Neural cell (in vitro differentiated cells): Measurements from ENCODE around the gene SLC37A2. TPM values are rescaled to one million over a fixed set of nuclear protein-coding genes. Genes with fewer than 3 reads are reported as not detected.

Source experiments
- H2AFZ ChIP-seq: fragments of 200-600, 300-800 bp; sonication (generic), shearing (Covaris generic); 2 replicates; pipeline ENCODE4 v1.6.0; 2014; ENCODE audit warnings: low read depth, mild to moderate bottlenecking, antibody characterized with exemption, low read length, moderate library complexity
- H3F3A ChIP-seq: fragments of 200-600 bp; shearing (Covaris generic); 2 replicates; pipeline ENCODE4 v1.6.1; 2016; ENCODE audit warnings: mild to moderate bottlenecking, moderate library complexity, mixed read lengths, antibody characterized with exemption, low read length; ENCODE audit not compliant: insufficient read depth, poor library complexity, severe bottlenecking
- H3K27ac ChIP-seq: fragments of 200-600, 300-800 bp; sonication (generic), shearing (Covaris generic); 2 replicates; pipeline ENCODE4 v1.5.1; 2014; ENCODE audit warnings: mild to moderate bottlenecking, low read length, moderate library complexity
- H3K27me3 ChIP-seq: fragments of 300-800, 200-600 bp; sonication (generic), shearing (Covaris generic); 2 replicates; pipeline ENCODE4 v1.6.0; 2014; ENCODE audit warnings: mild to moderate bottlenecking, low read depth, low read length, moderate library complexity; ENCODE audit not compliant: insufficient read depth
- H3K36me3 ChIP-seq: fragments of 300-800, 200-600 bp; sonication (generic), shearing (Covaris generic); 2 replicates; pipeline ENCODE4 v1.5.1; 2014; ENCODE audit warnings: mild to moderate bottlenecking, antibody characterized with exemption, low read length, moderate library complexity; ENCODE audit not compliant: insufficient read depth
- H3K4me2 ChIP-seq: fragments of 300-800, 200-600 bp; sonication (generic), shearing (Covaris generic); 2 replicates; pipeline ENCODE4 v1.6.0; 2014; ENCODE audit warnings: mild to moderate bottlenecking, low read length
- H3K4me3 ChIP-seq: fragments of 300-800, 200-600 bp; sonication (generic), shearing (Covaris generic); 2 replicates; pipeline ENCODE4 v1.5.1; 2014; ENCODE audit warnings: mild to moderate bottlenecking, low read length, moderate library complexity
- H3K79me2 ChIP-seq: fragments of 200-600 bp; shearing (Covaris generic); replicated peaks from 2 replicates; pipeline ENCODE4 v1.6.0; 2014; ENCODE audit warnings: mild to moderate bottlenecking, low read length, moderate library complexity; ENCODE audit not compliant: insufficient read depth
- H3K9ac ChIP-seq: fragments of 300-800, 200-600 bp; sonication (generic), shearing (Covaris generic); 2 replicates; pipeline ENCODE4 v1.6.1; 2016; ENCODE audit warnings: mild to moderate bottlenecking, low read length, mixed read lengths
- H3K9me2 ChIP-seq: fragments of 200-600 bp; shearing (Covaris generic); 2 replicates; pipeline ENCODE4 v1.6.1; 2016; ENCODE audit warnings: mild to moderate bottlenecking, low read length, mixed read lengths; ENCODE audit not compliant: insufficient read depth
- H3K9me3 ChIP-seq: fragments of 200-600, 300-800 bp; sonication (generic), shearing (Covaris generic); 2 replicates; pipeline ENCODE4 v1.6.1; 2016; ENCODE audit warnings: mild to moderate bottlenecking, mixed run types, low read length, moderate library complexity, mixed read lengths
- H4K20me1 ChIP-seq: fragments of 200-600 bp; shearing (Covaris generic); 2 replicates; pipeline ENCODE4 v1.6.1; 2016; ENCODE audit warnings: mild to moderate bottlenecking, mixed run types; ENCODE audit not compliant: insufficient read depth
- EP300 ChIP-seq: fragments of 450-650 bp; conservative IDR thresholded peaks from 2 replicates; pipeline ENCODE4 v1.6.1; 2014; ENCODE audit warnings: antibody characterized with exemption, mild to moderate bottlenecking, moderate library complexity; ENCODE audit not compliant: poor library complexity, severe bottlenecking
- EZH2 ChIP-seq: fragments of 200-600, 300-800 bp; shearing (Covaris generic), sonication (generic); IDR thresholded peaks from 2 replicates; pipeline ENCODE4 v1.6.1; 2014; ENCODE audit warnings: antibody characterized with exemption, low read length, borderline replicate concordance, mild to moderate bottlenecking; ENCODE audit not compliant: insufficient read depth, poor library complexity, severe bottlenecking
- MXI1 ChIP-seq: fragments of 450-650 bp; conservative IDR thresholded peaks from 2 replicates; pipeline ENCODE4 v1.6.1; 2014; ENCODE audit warnings: antibody characterized with exemption, mild to moderate bottlenecking; ENCODE audit not compliant: poor library complexity, severe bottlenecking
- POLR2AphosphoS5 ChIP-seq: IDR thresholded peaks from 2 replicates; pipeline ENCODE4 v1.6.1; 2012
- RAD21 ChIP-seq: fragments of 450-650 bp; conservative IDR thresholded peaks from 2 replicates; pipeline ENCODE4 v1.6.1; 2014; ENCODE audit warnings: antibody characterized with exemption, mild to moderate bottlenecking, moderate library complexity
- REST ChIP-seq: IDR thresholded peaks from 2 replicates; pipeline ENCODE4 v1.6.1; 2012; ENCODE audit warnings: borderline replicate concordance
- SMC3 ChIP-seq: fragments of 450-650 bp; conservative IDR thresholded peaks from 2 replicates; pipeline ENCODE4 v1.6.1; 2014; ENCODE audit warnings: antibody characterized with exemption, mild to moderate bottlenecking, moderate library complexity; ENCODE audit not compliant: poor library complexity
- TAF1 ChIP-seq: IDR thresholded peaks from 2 replicates; pipeline ENCODE4 v1.6.1; 2012; ENCODE audit warnings: low read depth
- polyA plus RNA-seq: library from polyadenylated mRNA; depleted of rRNA; stranded (reverse); fragments of >200 nt; gene quantifications from 2 replicates; pipeline ENCODE4 v1.2.3, GENCODE V29; 2014
- TF ChIP-seq, protein P1 (sequence below): fragments of 450-650 bp; IDR thresholded peaks from 2 replicates; pipeline ENCODE4 v1.5.1; 2014; ENCODE audit warnings: antibody characterized with exemption, mild to moderate bottlenecking, moderate library complexity; ENCODE audit not compliant: poor library complexity, severe bottlenecking

Gene SLC37A2
- polyA plus RNA-seq, 1 donor from 2014 or later: 0.12 TPM

DNA sequence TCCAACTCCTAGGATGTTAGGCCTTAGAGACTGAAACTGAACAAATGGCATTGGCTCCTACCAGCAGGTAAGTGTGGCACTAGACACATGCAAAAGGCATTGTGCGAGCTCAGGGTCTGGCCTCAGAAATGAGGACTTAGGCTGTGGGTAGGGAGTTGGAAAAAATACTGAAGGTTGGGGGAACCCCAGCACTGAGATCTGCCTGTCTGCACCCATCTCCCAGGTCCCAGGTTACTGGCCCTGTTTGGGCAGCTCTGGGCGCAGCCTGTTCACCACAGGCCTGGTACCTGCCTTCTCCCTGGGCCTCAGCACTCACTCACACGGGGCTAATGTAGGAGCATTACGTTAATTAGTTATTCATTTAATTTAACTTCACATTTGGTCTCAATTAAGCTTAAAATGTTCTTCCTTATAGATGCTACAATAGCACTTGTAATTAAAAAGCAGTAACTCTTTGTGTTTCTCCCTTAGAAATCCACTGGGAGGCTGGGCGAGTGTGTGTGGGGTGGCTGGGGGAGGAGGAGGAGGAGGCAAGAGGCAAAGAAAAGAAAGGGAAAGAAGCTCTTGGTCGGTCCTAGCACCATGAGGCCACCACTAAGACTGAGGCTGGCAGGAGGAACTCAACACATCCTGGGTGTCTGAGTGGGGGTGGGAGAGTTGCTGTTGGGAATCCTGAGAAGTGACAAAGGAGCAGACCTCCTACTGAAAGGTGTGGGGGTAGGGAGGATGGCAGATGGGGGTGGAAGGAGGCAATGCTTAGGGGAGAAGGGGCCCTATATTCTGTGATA lies 29.0 kb downstream of the SLC37A2 start:
- Histone ChIP-seq H3K4me3 (no peak overlapping the region), H4K20me1 (no peaks in the 10 kb centered on the region), H3K9ac (no peak overlapping the region), H3K9me2 (no peaks in the 10 kb centered on the region), H3K27me3 (no peaks in the 10 kb centered on the region), H3K79me2 (no peaks in the 10 kb centered on the region), H3F3A (no peaks in the 10 kb centered on the region), H3K9me3 (no peaks in the 10 kb centered on the region), H3K4me2 (no peak overlapping the region), H3K36me3 (no peaks in the 10 kb centered on the region), H2AFZ (no peak overlapping the region), H3K27ac (no peak overlapping the region)
- TF ChIP-seq EZH2: no peak
- TF ChIP-seq MXI1: no peak
- no peak for TF ChIP-seq REST
- TF ChIP-seq, protein P1, sequence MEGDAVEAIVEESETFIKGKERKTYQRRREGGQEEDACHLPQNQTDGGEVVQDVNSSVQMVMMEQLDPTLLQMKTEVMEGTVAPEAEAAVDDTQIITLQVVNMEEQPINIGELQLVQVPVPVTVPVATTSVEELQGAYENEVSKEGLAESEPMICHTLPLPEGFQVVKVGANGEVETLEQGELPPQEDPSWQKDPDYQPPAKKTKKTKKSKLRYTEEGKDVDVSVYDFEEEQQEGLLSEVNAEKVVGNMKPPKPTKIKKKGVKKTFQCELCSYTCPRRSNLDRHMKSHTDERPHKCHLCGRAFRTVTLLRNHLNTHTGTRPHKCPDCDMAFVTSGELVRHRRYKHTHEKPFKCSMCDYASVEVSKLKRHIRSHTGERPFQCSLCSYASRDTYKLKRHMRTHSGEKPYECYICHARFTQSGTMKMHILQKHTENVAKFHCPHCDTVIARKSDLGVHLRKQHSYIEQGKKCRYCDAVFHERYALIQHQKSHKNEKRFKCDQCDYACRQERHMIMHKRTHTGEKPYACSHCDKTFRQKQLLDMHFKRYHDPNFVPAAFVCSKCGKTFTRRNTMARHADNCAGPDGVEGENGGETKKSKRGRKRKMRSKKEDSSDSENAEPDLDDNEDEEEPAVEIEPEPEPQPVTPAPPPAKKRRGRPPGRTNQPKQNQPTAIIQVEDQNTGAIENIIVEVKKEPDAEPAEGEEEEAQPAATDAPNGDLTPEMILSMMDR: no peak
- TF ChIP-seq SMC3: no peak
- TF ChIP-seq TAF1: no peak
- no peak for TF ChIP-seq RAD21
- TF ChIP-seq POLR2AphosphoS5: no peak
- no peak for TF ChIP-seq EP300

- Histone ChIP-seq H4K20me1 (no peaks in the 10 kb centered on the region), H3K4me2 (no peak overlapping the region), H3K4me3 (no peak overlapping the region), H3K36me3 (no peaks in the 10 kb centered on the region), H3K27me3 (no peaks in the 10 kb centered on the region), H3K79me2 (no peaks in the 10 kb centered on the region), H3K9me3 (no peaks in the 10 kb centered on the region), H2AFZ (no peak overlapping the region), H3K27ac (no peak overlapping the region), H3F3A (no peaks in the 10 kb centered on the region), H3K9ac (no peak overlapping the region), H3K9me2 (no peaks in the 10 kb centered on the region)
- no peak for TF ChIP-seq MXI1
- TF ChIP-seq REST: no peak
- TF ChIP-seq RAD21: no peak
- TF ChIP-seq, protein P1: no peak
- TF ChIP-seq SMC3: no peak
- no peak for TF ChIP-seq EP300
- no peak for TF ChIP-seq TAF1
- no peak for TF ChIP-seq EZH2
- no peak for TF ChIP-seq POLR2AphosphoS5
These were observed 29.6 kb downstream of the SLC37A2 start for GRCh38 chr11:125092669-125093068.
